T-cell (primary cell): ENCODE data around the gene TMEM218. TPM values are rescaled to one million over a fixed set of nuclear protein-coding genes. Genes with fewer than 3 reads are reported as not detected.
A peak's percentile ranks its signal among the peaks of the same experiment; 100 is the strongest.
"Not testable (repeated sequence)": the region's sequence is repeated elsewhere in the genome, so short reads cannot be mapped to it uniquely, and the experiment has no call there.

Experiments
- ATAC-seq, 4 experiments: fragments of 200-7000 bp in 3 of 4; fragments of 150-1000 bp in 1 of 4; cut with Tn5 transposase; replicated peaks in 1 of 4; 1 replicate in 3 of 4; 2 replicates in 1 of 4; pipeline ENCODE4 v1.10.0; 2021; ENCODE audit warnings: moderate library complexity in 3 of 4, mild to moderate bottlenecking in 2 of 4, moderate number of reproducible peaks in 1 of 4
- CTCF ChIA-PET, 2 donors: fragments of 300-600 bp; sonication (Branson Sonifier 250); formaldehyde crosslinking; loops; one replicate each; lab custom pipeline; 2022; ENCODE audit warnings: antibody characterized with exemption in 2 of 2; lab: Charles Lee
- POLR2A ChIA-PET, 2 donors: fragments of 300-600 bp; sonication (Branson Sonifier 250); formaldehyde crosslinking; loops; one replicate each; lab custom pipeline; 2022; ENCODE audit warnings: antibody characterized with exemption in 2 of 2; lab: Charles Lee
- DNase-seq, 35 experiments: peaks; one replicate each; pipeline versions ENCODE4 v3.0.0 to v3.0.0-alpha.2; 2013 to 2023
- H3K27ac ChIP-seq: one replicate; pipeline ENCODE4 v1.5.1; 2013; ENCODE audit warnings: low read length
- H3K27me3 ChIP-seq, 2 experiments: replicated peaks in 1 of 2; 1 replicate in 1 of 2; 2 replicates in 1 of 2; pipeline versions ENCODE4 v1.6.1 to v1.7.0; 2013; ENCODE audit warnings: low read length in 1 of 2, mixed read lengths in 1 of 2; ENCODE audit not compliant: control insufficient read depth in 2 of 2, insufficient read depth in 2 of 2; ENCODE audit errors: extremely low read depth in 1 of 2
- H3K36me3 ChIP-seq, 2 donors: 1 replicate in 1 of 2; 2 replicates in 1 of 2; pipeline versions ENCODE4 v1.6.1 to v1.7.0; 2013; ENCODE audit warnings: low read length in 1 of 2; ENCODE audit not compliant: control insufficient read depth in 2 of 2, insufficient read depth in 1 of 2; ENCODE audit errors: extremely low read depth in 1 of 2
- H3K4me1 ChIP-seq, 2 experiments: 1 replicate in 1 of 2; 2 replicates in 1 of 2; pipeline versions ENCODE4 v1.6.1 to v1.7.0; 2013; ENCODE audit warnings: low read length in 2 of 2, mixed read lengths in 1 of 2; ENCODE audit not compliant: insufficient read depth in 2 of 2, control insufficient read depth in 1 of 2; ENCODE audit errors: extremely low read depth in 1 of 2
- H3K4me3 ChIP-seq, 2 donors: 1 replicate in 1 of 2; 2 replicates in 1 of 2; pipeline versions ENCODE4 v1.5.1 to v1.7.0; 2013; ENCODE audit warnings: mild to moderate bottlenecking in 2 of 2, low read length in 1 of 2, moderate library complexity in 1 of 2; ENCODE audit not compliant: control insufficient read depth in 1 of 2; ENCODE audit errors: extremely low read depth in 1 of 2
- H3K9me3 ChIP-seq: 2 replicates; pipeline ENCODE4 v1.7.0; 2013
- H3K27ac Mint-ChIP-seq, 2 donors: one replicate each; pipeline ENCODE4 v1.8.0; 2020 to 2021; ENCODE audit warnings: mild to moderate bottlenecking in 2 of 2, mixed read lengths in 2 of 2
- H3K27me3 Mint-ChIP-seq, 2 donors: one replicate each; pipeline ENCODE4 v1.8.0; 2021 to 2022; ENCODE audit warnings: mixed read lengths in 2 of 2
- H3K36me3 Mint-ChIP-seq: one replicate; pipeline ENCODE4 v1.8.0; 2021; ENCODE audit warnings: mixed read lengths
- H3K4me1 Mint-ChIP-seq, 3 donors: one replicate each; pipeline ENCODE4 v1.8.0; 2020 to 2022; ENCODE audit warnings: mixed read lengths in 3 of 3, mild to moderate bottlenecking in 1 of 3
- H3K4me3 Mint-ChIP-seq, 3 donors: one replicate each; pipeline ENCODE4 v1.8.0; 2020 to 2022; ENCODE audit warnings: mild to moderate bottlenecking in 3 of 3, mixed read lengths in 3 of 3, moderate library complexity in 3 of 3
- H3K9me3 Mint-ChIP-seq, 3 donors: one replicate each; pipeline ENCODE4 v1.8.0; 2020 to 2022; ENCODE audit warnings: mixed read lengths in 3 of 3
- WGBS: methylation state at CpG from one replicate; pipeline ENCODE4 v1.1.5; 2013; ENCODE audit warnings: missing lambda C conversion rate; ENCODE audit not compliant: insufficient coverage; 5-methylcytosine and 5-hydroxymethylcytosine counted together
- total RNA-seq, 35 experiments: library from RNA in 6 of 35; stranded (reverse) in 6 of 35; fragments of 120-200 nt in 1 of 35; gene quantifications; one replicate each; pipeline versions ENCODE4 v1.2.1 to v1.2.4 and lab custom pipeline; 2013 to 2026

TMEM218 gene
- total RNA-seq, 5 donors from 2014 or later (not counting 1 experiment from before 2014, with no cell fraction given), result 10.3 to 18.9 (median 14.8) TPM

DNA sequence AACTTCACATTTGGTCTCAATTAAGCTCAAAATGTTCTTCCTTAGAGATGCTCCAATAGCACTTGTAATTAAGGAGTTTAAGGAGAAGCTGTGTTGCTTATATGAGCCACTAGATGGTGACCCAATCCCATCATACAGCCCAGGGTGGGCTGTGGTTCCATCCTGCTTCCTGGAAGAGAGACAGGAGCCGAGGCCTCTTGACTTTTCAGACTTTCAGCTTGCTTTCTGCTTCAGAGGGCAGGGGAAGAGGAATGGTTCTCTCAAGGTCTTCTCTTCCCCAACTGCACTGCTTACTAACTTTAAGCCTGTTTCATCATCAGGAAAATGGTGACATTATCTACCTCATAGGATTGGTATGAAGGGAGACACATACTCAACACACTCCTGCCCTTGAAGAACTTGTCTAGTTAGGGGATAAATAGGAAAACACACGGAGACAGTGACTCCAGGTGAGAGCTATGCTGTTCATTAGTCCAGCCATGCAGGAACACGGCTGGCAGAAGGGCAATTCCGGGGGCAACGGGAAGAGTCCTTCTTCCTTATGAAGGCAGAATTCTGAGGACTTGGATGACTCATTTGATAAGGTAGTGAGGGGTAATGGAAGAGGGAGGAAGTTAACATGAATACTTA, 20.1 kb downstream of the TMEM218 start:
- no peaks in the 10 kb centered on the region for H3K4me1 ChIP-seq
- peaks cover 0 to 12% of the 10 kb centered on the region in 2 donors for H3K36me3 ChIP-seq
- DNase-seq, result peak in 1 of 35 experiments; percentile 39
- H3K27me3 ChIP-seq, result no peaks in the 10 kb centered on the region
- no peak overlapping the region for H3K27ac Mint-ChIP-seq
- ChIA-PET CTCF (interaction anchor here (0.7 to 2.0 kb wide), 7 partner anchors 11 to 74 kb away, joined by 3 to 15 read pairs (median 3); partner anchors contain the start of genes PKNOX2 (in 1 of the 2) and TMEM218 (in 1 of the 2)), POLR2A (interaction anchor here in 1 of 2 donors (0.6 kb wide), 1 partner anchor 295 kb away, joined by 3 read pairs; no protein-coding TSS in a partner anchor)
- no peaks in the 10 kb centered on the region for H3K9me3 ChIP-seq
- no peak overlapping the region for H3K27ac ChIP-seq
- peak in 2 of 4 experiments; percentile 32 to 60 for ATAC-seq
- peaks cover 10% of the 10 kb centered on the region for H3K36me3 Mint-ChIP-seq
- H3K27me3 Mint-ChIP-seq, result no peaks in the 10 kb centered on the region
- peaks cover 0 to 5% (median 3%) of the 10 kb centered on the region in 3 donors for H3K4me1 Mint-ChIP-seq
- 100% methylated on average over 1 of the region's 5 CpGs for WGBS
- no peak overlapping the region for H3K4me3 ChIP-seq
- no peak overlapping the region for H3K4me3 Mint-ChIP-seq
- H3K9me3 Mint-ChIP-seq, result no peaks in the 10 kb centered on the region

DNA sequence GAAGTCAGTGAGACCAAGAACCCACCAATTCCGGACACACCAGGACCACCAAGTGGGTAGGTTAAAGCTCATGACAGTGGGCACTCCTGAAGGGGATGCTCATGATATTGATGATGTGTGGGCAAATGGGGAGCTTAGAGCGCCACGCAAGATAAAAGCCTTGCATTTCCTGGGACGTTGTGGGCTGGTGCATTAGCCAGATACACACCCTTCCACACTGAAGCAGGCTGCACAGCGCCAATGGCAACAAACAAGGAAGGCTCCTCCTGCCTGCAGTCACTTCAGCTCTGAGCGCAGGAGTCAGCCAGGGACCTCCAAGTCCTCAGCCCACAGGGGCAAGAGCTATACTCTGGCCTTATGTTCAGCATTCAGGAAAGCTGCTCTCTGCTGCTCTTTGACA, 20.6 kb downstream of the TMEM218 start:
- H3K9me3 ChIP-seq, result no peaks in the 10 kb centered on the region
- Mint-ChIP-seq H3K4me3 (no peak overlapping the region), H3K9me3 (no peaks in the 10 kb centered on the region), H3K27me3 (no peaks in the 10 kb centered on the region), H3K27ac (no peak overlapping the region), H3K4me1 (peaks cover 0 to 5% (median 3%) of the 10 kb centered on the region in 3 donors), H3K36me3 (peaks cover 5% of the 10 kb centered on the region)
- CTCF ChIA-PET, result interaction anchor here (0.7 to 2.0 kb wide), 6 partner anchors 12 to 53 kb away, joined by 3 to 15 read pairs (median 4); partner anchors contain the start of gene TMEM218 (in 1 of the 2)
- H3K27ac ChIP-seq, result no peak overlapping the region
- DNase-seq (no peak), ATAC-seq (no peak)
- no peak overlapping the region for H3K4me3 ChIP-seq
- H3K27me3 ChIP-seq, result no peaks in the 10 kb centered on the region
- H3K4me1 ChIP-seq, result no peaks in the 10 kb centered on the region
- POLR2A ChIA-PET, result interaction anchor here in 1 of 2 donors (0.5 to 0.6 kb wide), 2 partner anchors 32 to 295 kb away, joined by 3 read pairs; no protein-coding TSS in a partner anchor
- H3K36me3 ChIP-seq, result peaks cover 0 to 11% of the 10 kb centered on the region in 2 donors
- WGBS, result 67% methylated on average over 4 of the region's 6 CpGs

DNA sequence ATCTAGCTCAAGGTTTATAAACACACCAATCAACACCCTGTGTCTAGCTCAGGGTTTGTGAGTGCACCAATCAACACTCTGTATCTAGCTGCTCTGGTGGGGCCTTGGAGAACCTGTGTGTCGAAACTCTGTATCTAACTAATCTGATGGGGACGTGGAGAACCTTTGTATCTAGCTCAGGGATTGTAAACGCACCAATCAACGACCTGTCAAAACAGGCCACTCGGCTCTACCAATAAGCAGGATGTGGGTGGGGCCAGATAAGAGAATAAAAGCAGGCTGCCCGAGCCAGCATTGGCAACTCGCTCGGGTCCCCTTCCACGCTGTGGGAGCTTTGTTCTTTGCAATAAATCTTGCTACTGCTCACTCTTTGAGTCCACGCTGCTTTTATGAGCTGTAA, 21.3 kb downstream of the TMEM218 start:
- H3K4me1 ChIP-seq, H3K36me3 ChIP-seq, H3K27ac Mint-ChIP-seq, ATAC-seq, H3K27ac ChIP-seq, H3K4me3 ChIP-seq, H3K9me3 Mint-ChIP-seq, H3K36me3 Mint-ChIP-seq, POLR2A ChIA-PET, H3K27me3 ChIP-seq, H3K27me3 Mint-ChIP-seq, CTCF ChIA-PET, H3K9me3 ChIP-seq, H3K4me3 Mint-ChIP-seq, H3K4me1 Mint-ChIP-seq, DNase-seq: not testable (repeated sequence)
- 80% methylated on average over 2 of the region's 10 CpGs for WGBS

DNA sequence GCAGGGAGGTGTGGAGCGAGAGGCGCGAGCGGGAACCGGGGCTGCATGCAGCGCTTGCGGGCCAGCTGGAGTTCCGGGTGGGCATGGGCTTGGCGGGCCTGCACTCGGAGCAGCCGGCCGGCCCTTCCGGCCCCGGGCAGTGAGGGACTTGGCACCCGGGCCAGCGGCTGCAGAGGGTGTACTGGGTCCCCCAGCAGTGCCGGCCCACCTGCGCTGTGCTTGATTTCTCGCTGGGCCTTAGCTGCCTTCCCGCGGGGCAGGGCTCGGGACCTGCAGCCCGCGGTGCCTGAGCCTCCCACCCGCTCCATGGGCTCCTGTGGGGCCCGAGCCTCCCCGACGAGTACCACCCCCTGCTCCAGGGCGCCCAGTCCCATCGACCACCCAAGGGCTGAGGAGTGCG, 21.9 kb downstream of the TMEM218 start:
- ATAC-seq, H3K36me3 ChIP-seq: not testable (repeated sequence)

DNA sequence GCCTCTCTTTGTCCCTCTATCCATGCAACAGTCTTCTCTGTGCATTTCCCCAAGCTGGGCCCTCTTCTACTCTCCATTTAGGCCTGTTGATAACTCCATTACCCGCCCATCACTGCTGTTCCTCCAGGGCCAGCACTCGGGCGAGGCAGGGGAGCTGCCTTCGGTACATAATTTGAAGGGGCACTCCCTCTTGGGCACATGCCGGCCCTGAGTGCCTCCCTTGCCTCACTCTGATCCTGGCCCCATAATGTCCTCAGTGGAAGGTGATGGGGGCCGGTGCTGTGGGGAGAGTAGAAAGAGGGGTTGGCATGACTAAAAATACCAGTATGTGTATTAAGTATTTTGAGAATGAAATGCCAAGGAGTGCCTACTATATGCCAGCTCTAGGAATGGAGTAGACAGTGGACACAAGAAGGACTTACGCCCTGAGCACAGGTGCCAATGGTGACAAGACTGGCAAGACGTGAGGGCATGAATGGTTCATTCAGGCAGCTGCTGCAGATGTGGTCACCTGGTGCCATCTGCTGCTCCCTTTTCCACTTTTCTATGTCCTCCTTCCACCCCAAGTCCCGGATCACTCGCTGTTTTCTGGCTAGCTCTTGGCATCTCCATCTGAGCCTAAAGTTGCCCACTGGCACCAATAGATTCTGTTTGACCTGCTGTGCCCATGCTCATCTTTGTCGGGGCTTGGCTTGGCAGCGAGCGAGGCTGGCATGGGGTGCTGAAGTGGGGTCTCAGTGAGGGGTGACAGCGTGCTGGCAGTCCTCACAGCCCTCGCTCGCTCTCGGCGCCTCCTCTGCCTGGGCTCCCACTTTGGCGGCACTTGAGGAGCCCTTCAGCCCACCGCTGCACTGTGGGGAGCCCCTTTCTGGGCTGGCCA, 22.6 kb downstream of the TMEM218 start:
- H3K27ac ChIP-seq, result no peak overlapping the region
- no peaks in the 10 kb centered on the region for H3K36me3 Mint-ChIP-seq
- H3K4me1 Mint-ChIP-seq, result peaks cover 0 to 5% (median 3%) of the 10 kb centered on the region in 3 donors
- no peak for DNase-seq
- no peaks in the 10 kb centered on the region for H3K9me3 Mint-ChIP-seq
- no peaks in the 10 kb centered on the region for H3K4me1 ChIP-seq
- no peak overlapping the region for H3K27ac Mint-ChIP-seq
- POLR2A ChIA-PET, result interaction anchor here in 1 of 2 donors (0.6 kb wide), 1 partner anchor 21 kb away, joined by 3 read pairs; no protein-coding TSS in a partner anchor
- peaks cover 0 to 2% of the 10 kb centered on the region in 2 donors for H3K36me3 ChIP-seq
- no peak overlapping the region for H3K4me3 Mint-ChIP-seq
- WGBS, result 87% methylated on average over 10 of the region's 20 CpGs
- H3K27me3 ChIP-seq, result no peaks in the 10 kb centered on the region
- H3K9me3 ChIP-seq, result no peaks in the 10 kb centered on the region
- CTCF ChIA-PET, result no interaction called here
- ATAC-seq, result no peak
- no peak overlapping the region for H3K4me3 ChIP-seq
- no peaks in the 10 kb centered on the region for H3K27me3 Mint-ChIP-seq

More for the DNA sequence above, 21.9 kb downstream of the TMEM218 start:
- H3K4me1 Mint-ChIP-seq, H3K9me3 Mint-ChIP-seq, POLR2A ChIA-PET, H3K4me3 ChIP-seq, H3K36me3 Mint-ChIP-seq, H3K9me3 ChIP-seq, H3K4me1 ChIP-seq, H3K27me3 Mint-ChIP-seq, H3K4me3 Mint-ChIP-seq, H3K27me3 ChIP-seq, H3K27ac ChIP-seq, CTCF ChIA-PET, DNase-seq, H3K27ac Mint-ChIP-seq: not testable (repeated sequence)
- WGBS, result 98% methylated on average over 21 of the region's 31 CpGs

DNA sequence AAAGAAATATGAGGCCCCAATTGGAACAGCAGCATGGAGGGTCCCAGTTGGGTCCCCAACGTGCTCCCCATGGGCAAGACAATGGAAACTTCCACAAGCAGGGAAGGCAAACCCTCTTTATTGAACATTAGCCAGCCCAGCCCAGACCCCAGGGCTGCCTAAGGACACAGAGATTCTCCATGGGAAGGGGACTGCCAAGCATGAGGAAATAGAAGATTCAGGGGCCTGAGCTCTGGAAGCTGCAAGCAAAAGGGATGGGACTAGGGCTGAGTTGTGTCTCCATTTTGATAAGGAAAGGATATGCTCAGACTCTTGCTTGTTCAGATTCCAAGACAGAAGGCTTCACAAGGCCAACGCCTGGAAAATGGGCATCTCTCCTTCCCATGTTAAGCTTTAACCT, 23.3 kb downstream of the TMEM218 start:
- 71% methylated on average over 1 of the region's 2 CpGs for WGBS
- H3K27me3 Mint-ChIP-seq, result no peaks in the 10 kb centered on the region
- peaks cover 0 to 2% of the 10 kb centered on the region in 2 donors for H3K36me3 ChIP-seq
- no peak overlapping the region for H3K27ac Mint-ChIP-seq
- no peaks in the 10 kb centered on the region for H3K9me3 Mint-ChIP-seq
- H3K9me3 ChIP-seq, result no peaks in the 10 kb centered on the region
- H3K36me3 Mint-ChIP-seq, result no peaks in the 10 kb centered on the region
- H3K27ac ChIP-seq, result no peak overlapping the region
- H3K4me3 ChIP-seq, result no peak overlapping the region
- ATAC-seq (no peak), DNase-seq (no peak)
- H3K4me1 Mint-ChIP-seq, result peaks cover 0 to 5% (median 3%) of the 10 kb centered on the region in 3 donors
- no peak overlapping the region for H3K4me3 Mint-ChIP-seq
- H3K4me1 ChIP-seq, result no peaks in the 10 kb centered on the region
- no peaks in the 10 kb centered on the region for H3K27me3 ChIP-seq
- POLR2A ChIA-PET, result interaction anchor here in 1 of 2 donors (0.6 kb wide), 1 partner anchor 21 kb away, joined by 3 read pairs; no protein-coding TSS in a partner anchor
- CTCF ChIA-PET, result no interaction called here
